KMS-11 (cell line): ENCODE data around the gene HNRNPU.

Experiments
- H2AFZ ChIP-seq: fragments of 200-600 bp; sonication (generic); 2 replicates; pipeline ENCODE4 v1.6.1; 2016; ENCODE audit warnings: antibody characterized with exemption, mixed run types, low read depth
- H3K27ac ChIP-seq: fragments of 200-600 bp; sonication (generic); 2 replicates; pipeline ENCODE4 v1.6.1; 2016; ENCODE audit warnings: mild to moderate bottlenecking, mixed run types
- H3K27me3 ChIP-seq: fragments of 200-600 bp; sonication (generic); 2 replicates; pipeline ENCODE4 v1.6.1; 2017; ENCODE audit warnings: mild to moderate bottlenecking, low read depth, mixed run types, moderate library complexity; ENCODE audit not compliant: insufficient read depth
- H3K36me3 ChIP-seq: fragments of 200-600 bp; sonication (generic); 2 replicates; pipeline ENCODE4 v1.6.1; 2017; ENCODE audit warnings: mild to moderate bottlenecking, mixed run types; ENCODE audit not compliant: insufficient read depth
- H3K4me1 ChIP-seq: fragments of 200-600 bp; sonication (generic); 2 replicates; pipeline ENCODE4 v1.6.1; 2016; ENCODE audit warnings: mild to moderate bottlenecking, low read depth, mixed run types; ENCODE audit not compliant: poor library complexity, severe bottlenecking
- H3K4me2 ChIP-seq: fragments of 200-600 bp; sonication (generic); 2 replicates; pipeline ENCODE4 v1.7.0; 2016; ENCODE audit warnings: mild to moderate bottlenecking, mixed run types
- H3K4me3 ChIP-seq: fragments of 200-600 bp; sonication (generic); IDR thresholded peaks from 2 replicates; pipeline ENCODE4 v1.6.1; 2017; ENCODE audit warnings: low read depth, low read length, mixed read lengths; ENCODE audit not compliant: insufficient read depth
- H3K79me2 ChIP-seq: fragments of 200-600 bp; sonication (generic); 2 replicates; pipeline ENCODE4 v1.6.1; 2016; ENCODE audit warnings: low read depth, mixed run types; ENCODE audit not compliant: insufficient read depth
- H3K9ac ChIP-seq: fragments of 200-600 bp; sonication (generic); 2 replicates; pipeline ENCODE4 v1.6.1; 2016; ENCODE audit warnings: mild to moderate bottlenecking, mixed run types
- H4K20me1 ChIP-seq: fragments of 200-600 bp; sonication (generic); 2 replicates; pipeline ENCODE4 v1.6.1; 2016; ENCODE audit warnings: mild to moderate bottlenecking, mixed run types; ENCODE audit not compliant: insufficient read depth
- CTCF ChIP-seq: fragments of 200-600 bp; sonication (generic); conservative IDR thresholded peaks from 2 replicates; pipeline ENCODE4 v1.6.1; 2017; ENCODE audit warnings: low read depth, mild to moderate bottlenecking, antibody characterized with exemption, low read length, moderate library complexity, mixed read lengths

Gene HNRNPU

GRCh38 chr1:244897476-244898254 is 33.3 kb upstream of the HNRNPU start:
- H2AFZ ChIP-seq, result no peak overlapping the region
- no peaks in the 10 kb centered on the region for H3K79me2 ChIP-seq
- H3K36me3 ChIP-seq, result no peaks in the 10 kb centered on the region
- no peak overlapping the region for H3K27ac ChIP-seq
- no peak overlapping the region for H3K9ac ChIP-seq
- no peak for TF ChIP-seq CTCF
- H3K27me3 ChIP-seq, result no peaks in the 10 kb centered on the region
- no peaks in the 10 kb centered on the region for H4K20me1 ChIP-seq
- H3K4me1 ChIP-seq, result no peaks in the 10 kb centered on the region
- no peak overlapping the region for H3K4me2 ChIP-seq
- no peak overlapping the region for H3K4me3 ChIP-seq

GRCh38 chr1:244896550-244896949 is 32.2 kb upstream of the HNRNPU start:
- Histone ChIP-seq H3K4me3 (no peak overlapping the region), H3K36me3 (no peaks in the 10 kb centered on the region), H3K9ac (no peak overlapping the region), H2AFZ (no peak overlapping the region), H3K4me2 (no peak overlapping the region), H3K79me2 (no peaks in the 10 kb centered on the region), H4K20me1 (no peaks in the 10 kb centered on the region), H3K4me1 (no peaks in the 10 kb centered on the region), H3K27ac (no peak overlapping the region), H3K27me3 (no peaks in the 10 kb centered on the region)
- TF ChIP-seq CTCF, result no peak

- Histone ChIP-seq H3K36me3 (no peaks in the 10 kb centered on the region), H3K4me1 (no peaks in the 10 kb centered on the region), H4K20me1 (no peaks in the 10 kb centered on the region), H3K9ac (no peak overlapping the region), H2AFZ (no peak overlapping the region), H3K4me3 (no peak overlapping the region), H3K27me3 (no peaks in the 10 kb centered on the region), H3K27ac (no peak overlapping the region), H3K4me2 (no peak overlapping the region), H3K79me2 (no peaks in the 10 kb centered on the region)
- no peak for TF ChIP-seq CTCF
These were observed 29.5 kb upstream of the HNRNPU start for GRCh38 chr1:244893836-244894235.

- H3K36me3 ChIP-seq, result no peaks in the 10 kb centered on the region
These were observed 22.9 kb upstream of the HNRNPU start for GRCh38 chr1:244887281-244887680.

More at GRCh38 chr1:244887281-244887680, 22.9 kb upstream of the HNRNPU start:
- Histone ChIP-seq H3K79me2 (no peaks in the 10 kb centered on the region), H2AFZ (no peak overlapping the region), H3K4me1 (no peaks in the 10 kb centered on the region), H3K27me3 (no peaks in the 10 kb centered on the region; the same call in 1 of the 2 replicates), H3K9ac (no peak overlapping the region), H3K27ac (no peak overlapping the region), H4K20me1 (no peaks in the 10 kb centered on the region), H3K4me3 (no peak overlapping the region), H3K4me2 (no peak overlapping the region)
- TF ChIP-seq CTCF, result no peak
